ENCODE measurements around the gene APBB2.
"Not testable (repeated sequence)": the region's sequence is repeated elsewhere in the genome, so short reads cannot be mapped to it uniquely, and the experiment has no call there.

The APBB2 gene

DNA sequence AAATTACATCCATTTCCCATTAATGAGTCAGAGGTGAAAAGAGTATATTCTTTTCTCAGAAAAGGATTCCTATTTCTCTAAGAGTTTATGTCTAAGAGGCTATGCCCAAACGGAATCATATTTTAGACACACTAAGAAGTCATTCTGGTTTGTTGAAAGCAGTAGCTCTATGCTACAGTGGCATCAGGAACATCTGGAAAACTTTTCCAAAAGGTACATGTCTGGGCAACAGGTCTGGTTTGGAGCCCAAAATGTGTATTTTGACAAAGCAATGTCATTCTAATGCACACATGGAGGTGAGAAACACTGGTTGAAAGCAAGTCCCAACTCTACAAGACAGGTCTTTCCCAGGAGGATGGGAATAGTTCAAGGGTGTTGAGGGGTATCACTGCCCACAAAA, 56.1 kb downstream of the APBB2 start:
- DNase-seq (ENCODE audit: low read depth, low spot score): no peak

DNA sequence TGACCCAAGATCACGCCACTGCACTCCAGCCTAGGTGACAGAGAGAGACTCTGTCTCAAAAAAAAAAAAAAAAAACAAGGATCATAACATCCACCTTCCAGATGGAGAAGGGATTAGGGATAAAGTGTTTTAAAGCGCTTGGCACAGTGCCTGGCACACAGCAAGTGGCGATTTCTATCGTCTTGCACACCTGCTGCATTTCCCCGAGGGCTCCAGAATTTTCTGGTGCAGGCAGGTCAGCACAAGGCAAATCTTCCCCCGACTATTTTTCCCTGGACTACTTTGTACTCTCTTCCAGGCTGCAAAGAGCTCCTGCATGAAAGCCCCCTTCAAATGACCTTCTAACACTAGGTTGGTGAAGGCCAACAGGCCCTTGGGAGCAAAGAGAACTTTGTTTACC, 57.3 kb downstream of the APBB2 start:
- no peak for DNase-seq (ENCODE audit: low read depth, low spot score)

DNA sequence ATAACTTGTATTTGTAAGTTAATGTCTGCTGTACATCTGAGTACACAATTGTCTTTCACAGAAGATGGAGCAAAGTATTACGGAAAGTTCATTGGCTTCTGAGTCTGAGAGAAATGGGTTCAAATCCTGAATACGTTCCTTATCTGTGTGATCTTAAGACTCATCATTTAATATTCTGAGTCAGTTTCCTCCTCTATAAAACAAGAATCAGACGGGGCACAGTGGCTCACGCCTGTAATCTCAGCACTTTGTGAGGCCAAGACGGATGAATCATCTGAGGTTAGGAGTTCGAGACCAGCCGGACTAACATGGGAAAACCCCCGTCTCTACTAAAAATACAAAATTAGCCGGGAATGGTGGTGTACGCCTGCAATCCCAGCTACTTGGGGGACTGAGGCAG, 57.8 kb downstream of the APBB2 start:
- no peak for DNase-seq (ENCODE audit: low read depth, low spot score)

DNA sequence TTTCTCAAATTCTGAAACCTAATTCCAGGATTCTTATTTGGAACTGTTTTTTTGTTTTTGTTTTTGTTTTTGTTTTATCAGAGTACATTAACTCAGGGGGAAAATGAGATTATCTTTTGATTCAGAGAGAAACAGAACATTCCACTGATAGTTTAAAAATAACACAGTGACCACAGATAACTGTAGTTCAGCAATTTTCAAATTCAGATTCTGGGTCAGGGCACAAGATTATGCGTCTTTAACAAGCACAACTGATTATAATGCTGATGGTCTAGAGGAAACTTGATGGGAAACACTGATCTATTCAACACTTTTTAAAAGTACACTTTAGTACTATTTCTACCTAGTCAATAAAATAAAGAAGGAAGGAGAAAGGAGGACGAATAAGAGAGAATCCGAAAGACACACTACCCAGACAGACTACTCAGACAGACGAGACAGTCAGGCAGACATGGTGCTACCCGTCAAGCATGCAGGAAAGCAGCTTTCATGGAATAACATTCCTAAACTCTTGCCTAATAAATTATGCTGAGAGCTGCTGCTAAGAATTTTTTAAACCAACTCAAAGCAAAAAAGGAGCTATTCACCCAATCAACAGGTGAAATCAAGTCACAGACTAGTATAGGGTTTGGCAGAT, 59.0 kb downstream of the APBB2 start:
- peak; percentile 83 for DNase-seq (ENCODE audit: low read depth, low spot score)

DNA sequence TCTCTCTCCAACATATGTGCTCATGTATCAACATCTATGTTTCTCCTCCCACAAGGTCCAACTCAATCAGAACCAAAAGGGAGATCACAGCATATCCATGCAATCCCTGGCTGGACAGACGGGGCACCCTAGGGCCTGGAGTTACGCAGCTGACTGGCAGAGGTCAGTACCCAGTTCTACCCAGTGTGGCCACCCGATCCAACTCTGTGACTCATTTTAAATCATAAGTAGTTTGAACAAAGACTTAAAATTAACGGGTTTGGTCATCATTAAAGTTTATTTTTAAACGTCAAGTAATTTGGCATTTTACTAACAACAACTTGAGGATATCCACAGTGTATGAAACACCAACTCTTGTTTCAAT, 59.5 kb downstream of the APBB2 start:
- DNase-seq (ENCODE audit: low read depth, low spot score): peak; percentile 63

DNA sequence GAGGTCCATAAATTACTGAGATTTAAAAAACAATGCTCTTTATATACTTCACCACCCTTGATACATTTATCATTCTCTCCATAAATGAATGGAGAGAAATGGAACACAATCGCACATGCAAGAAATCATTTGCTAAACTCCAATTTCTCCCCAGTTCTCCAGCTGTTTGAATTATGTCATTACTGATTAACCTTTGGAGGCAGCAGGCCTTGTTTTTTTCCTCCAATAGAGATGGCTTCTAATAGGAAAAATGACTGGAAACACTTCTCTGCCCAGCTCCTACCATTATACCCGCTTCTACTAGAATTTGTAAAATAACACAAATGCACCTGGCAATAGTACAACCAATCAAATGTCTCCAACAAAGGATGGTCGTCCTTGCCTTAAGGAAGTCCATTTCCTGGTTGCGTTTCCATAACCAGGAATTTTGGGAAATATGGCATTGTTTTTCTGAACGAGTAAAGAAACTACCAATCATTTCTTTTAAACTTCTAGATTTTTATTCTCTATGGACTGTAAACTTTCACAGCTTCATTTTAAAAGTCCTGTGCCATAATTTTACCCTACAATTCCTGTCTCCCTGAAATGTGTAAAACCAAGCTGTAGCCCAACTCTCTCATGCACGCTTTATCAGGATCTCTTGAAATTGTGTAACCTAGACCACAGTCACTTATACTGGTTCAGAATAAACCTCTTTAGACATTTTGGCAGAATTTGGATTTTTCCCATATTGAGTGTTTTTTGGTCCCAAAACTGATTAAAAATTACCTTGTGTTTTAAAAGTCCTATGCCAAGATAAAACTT, 60.1 kb downstream of the APBB2 start:
- no peak for DNase-seq (ENCODE audit: low read depth, low spot score)

DNA sequence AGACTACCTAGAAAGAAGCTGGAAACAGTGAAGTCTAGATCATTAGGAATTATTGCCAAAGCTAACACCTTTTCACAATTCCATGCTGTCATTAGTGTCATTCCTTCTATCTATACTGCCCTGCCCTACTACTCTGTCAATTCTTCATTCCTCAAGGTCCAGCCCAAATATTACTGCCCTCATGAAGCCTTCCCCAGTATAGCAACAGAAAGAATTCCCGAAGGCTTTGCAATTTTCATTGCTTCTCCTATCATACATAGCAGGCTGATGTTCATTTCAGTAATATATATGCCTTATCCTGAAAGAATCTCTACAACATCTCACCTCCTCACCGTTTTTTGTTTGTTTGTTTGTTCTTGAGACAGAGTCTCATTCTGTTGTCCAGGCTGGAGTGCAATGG, 63.9 kb downstream of the APBB2 start:
- DNase-seq (ENCODE audit: low read depth, low spot score): no peak

DNA sequence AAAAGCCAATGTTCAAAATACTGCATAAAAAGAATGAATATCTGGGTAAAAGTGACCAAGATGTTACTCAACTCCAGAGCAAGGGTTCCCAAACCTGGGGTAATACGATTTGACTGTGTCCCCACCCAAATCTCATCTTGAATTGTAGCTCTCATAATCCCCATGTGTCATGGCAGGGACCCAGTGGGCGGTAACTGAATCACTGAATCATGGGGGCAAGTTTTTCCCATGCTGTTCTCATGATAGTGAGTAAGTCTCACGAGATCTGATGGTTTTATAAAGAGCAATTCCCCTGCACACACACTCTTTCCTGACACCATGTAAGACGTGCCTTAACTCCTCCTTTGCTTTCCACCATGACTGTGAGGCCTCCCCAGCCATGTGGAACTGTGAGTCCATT, 64.8 kb downstream of the APBB2 start:
- not testable (repeated sequence) for DNase-seq (ENCODE audit: low read depth, low spot score)

DNA sequence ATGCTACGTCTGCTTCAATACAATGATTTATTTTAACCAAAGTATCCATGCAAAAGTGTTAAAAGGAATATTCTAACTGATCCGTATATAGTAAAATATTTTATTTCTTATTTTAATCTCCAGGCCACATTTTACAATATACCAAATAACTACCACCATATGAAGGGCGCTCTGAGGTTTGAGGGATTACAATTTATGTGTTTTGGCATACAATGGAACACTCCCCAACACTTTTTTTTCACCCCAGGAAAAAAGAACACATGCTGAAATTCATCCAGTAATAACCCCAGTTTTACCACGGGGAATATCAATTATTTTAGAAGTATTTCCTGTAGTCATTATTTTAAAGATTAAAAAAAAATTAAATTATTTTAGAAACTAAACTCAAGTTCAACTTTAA, 65.4 kb downstream of the APBB2 start:
- no peak for DNase-seq (ENCODE audit: low read depth, low spot score)

DNA sequence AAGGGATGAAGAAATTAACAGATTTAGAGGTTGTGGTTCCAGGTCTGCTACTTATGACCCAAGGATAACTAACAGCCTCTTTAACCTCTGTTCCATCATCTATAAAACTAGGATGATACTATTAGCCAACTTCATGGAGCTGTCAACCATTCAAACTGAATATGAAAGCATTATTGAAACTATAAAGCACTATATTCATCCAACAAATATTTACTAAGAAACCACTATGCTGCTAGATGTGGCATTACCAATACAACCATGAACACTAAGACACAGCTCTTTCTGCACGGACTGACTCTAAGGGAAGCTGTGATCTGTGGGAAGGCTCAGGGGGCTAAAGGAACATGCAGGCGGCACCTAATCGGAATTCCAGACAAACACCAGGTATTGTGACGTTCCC, 66.0 kb downstream of the APBB2 start:
- DNase-seq (ENCODE audit: low read depth, low spot score): no peak

DNA sequence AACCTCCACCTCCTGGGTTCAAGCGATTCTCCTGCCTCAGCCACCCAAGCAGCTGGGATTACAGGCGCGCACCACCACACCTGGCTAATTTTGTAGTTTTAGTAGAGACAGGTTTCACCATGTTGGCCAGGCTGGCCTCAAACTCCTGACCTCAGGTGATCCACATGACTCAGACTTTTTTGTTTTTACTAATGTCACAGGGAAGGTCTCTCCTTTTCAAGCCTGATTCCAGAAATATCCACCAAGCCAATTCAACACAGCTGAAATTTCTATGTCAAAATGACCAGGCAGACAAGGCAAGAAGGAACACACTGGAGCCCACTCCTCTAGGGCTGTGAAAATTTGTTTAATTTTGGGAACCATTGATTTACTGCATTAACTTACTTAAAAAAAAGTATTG, 66.8 kb downstream of the APBB2 start:
- not testable (repeated sequence) for DNase-seq (ENCODE audit: low read depth, low spot score)

DNA sequence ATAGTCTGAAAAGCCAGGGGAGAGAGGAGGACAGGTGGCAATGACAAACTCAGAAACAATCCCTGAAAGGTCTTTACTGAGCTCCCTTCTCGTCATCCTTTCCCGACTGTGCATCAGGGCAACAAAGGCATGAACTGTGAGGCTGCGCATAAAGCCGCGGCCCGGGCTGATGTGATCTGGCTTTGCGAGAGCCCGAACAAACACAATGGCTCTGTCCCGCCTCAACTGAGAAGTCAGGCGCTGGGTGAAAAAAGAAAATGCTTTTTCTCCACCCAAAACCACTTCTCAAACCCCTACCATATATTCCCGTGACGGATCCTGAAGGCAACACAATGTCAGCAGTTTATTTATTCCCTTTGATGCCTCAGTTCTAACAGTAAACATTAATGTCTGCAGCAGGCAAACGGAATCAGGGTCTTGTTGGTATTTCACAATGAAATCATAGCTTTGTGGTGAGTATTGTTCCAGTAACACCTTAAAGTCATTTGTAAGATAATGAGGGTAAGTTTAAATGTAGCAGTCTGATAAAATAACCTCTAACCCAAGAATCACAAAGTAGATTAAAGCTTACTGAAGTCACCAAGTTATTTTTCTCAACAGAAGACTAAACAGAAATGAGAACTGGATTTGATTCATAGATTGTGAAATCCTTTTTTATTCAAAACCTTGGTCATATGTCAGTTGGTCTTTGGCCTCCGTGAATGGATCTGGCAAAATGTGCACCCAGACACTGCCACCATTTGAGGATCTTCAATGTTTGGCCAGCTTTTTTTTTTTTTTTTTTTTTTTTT, 67.4 kb downstream of the APBB2 start:
- peak; percentile 79 for DNase-seq (ENCODE audit: low read depth, low spot score)

DNA sequence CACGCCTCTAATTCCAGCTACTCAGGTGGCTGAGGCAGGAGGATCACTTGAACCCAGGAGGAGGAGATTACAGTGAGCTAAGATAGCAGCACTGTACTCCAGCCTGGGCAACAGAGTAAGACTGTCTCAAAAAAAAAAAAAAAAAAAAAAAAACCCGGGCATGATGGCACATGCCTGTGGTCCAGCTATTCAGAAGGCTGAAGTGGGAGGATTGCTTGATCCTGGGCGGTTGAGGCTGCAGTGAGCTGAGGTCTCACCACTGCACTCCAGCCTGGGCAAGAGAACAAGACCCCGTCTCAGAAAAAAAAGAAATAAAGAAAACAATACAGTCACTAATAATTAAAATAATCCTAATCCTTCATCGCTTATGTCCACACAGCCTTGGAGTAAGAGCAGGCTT, 68.1 kb downstream of the APBB2 start:
- peak; percentile 43 for DNase-seq (ENCODE audit: low read depth, low spot score)

DNA sequence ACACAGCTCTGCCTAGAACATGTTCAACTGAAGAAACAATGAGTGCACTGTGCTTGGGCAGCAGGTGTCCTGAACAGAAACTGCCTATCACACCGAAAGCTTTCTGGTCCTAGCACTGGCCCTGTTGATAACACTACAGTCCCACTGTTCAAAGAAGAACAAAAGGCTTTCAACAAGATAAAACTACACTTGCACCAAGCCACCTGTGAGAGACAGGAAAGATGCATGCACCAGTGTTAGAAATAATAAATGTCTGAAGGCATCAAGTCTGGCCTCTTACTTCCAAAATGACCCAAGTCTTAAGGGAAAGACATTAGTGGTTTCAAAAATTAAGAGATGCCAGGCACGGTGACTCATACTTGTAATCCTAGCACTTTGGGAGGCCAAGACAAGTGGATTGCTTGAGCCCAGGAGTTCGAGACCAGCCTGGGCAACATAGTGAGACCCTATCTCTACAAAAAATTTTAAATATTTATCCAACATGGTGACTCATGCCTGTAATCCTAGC, 68.7 kb downstream of the APBB2 start:
- no peak for DNase-seq (ENCODE audit: low read depth, low spot score)

DNA sequence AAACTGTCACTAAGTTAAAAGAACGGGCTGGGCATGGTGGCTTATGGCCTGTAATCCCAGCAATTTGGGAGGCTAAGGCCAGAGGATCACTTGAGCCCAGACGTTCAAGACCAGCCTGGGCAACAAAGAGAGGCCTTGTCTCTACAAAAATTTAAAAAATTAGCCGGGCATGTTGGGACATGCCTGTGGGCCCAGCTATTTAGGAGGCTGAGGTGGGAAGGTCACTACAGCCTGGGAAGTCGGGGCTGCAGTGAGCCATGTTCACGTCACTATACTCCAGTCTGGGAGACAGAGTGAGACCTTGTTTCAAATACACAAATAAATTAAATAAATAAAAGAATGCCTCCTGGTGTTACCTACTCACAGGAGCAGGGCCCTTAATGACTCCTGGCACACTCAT, 69.5 kb downstream of the APBB2 start:
- peak; percentile 48 for DNase-seq (ENCODE audit: low read depth, low spot score)

DNA sequence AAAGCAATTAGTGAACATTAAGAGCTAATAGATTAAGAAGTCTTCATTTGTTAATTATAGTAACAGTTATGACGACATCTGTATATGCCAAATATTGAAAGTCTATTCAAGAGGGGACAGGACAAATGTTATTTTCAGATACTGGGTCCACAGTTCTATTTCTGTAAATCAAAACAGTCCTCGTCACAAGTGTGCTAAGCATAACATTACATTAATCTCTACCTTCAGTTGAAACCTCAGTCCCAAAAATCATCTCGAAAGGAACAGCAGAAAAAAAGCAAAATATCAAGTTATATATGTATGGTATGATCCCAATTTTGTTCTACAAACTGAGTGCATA, 70.3 kb downstream of the APBB2 start:
- DNase-seq (ENCODE audit: low read depth, low spot score): no peak

DNA sequence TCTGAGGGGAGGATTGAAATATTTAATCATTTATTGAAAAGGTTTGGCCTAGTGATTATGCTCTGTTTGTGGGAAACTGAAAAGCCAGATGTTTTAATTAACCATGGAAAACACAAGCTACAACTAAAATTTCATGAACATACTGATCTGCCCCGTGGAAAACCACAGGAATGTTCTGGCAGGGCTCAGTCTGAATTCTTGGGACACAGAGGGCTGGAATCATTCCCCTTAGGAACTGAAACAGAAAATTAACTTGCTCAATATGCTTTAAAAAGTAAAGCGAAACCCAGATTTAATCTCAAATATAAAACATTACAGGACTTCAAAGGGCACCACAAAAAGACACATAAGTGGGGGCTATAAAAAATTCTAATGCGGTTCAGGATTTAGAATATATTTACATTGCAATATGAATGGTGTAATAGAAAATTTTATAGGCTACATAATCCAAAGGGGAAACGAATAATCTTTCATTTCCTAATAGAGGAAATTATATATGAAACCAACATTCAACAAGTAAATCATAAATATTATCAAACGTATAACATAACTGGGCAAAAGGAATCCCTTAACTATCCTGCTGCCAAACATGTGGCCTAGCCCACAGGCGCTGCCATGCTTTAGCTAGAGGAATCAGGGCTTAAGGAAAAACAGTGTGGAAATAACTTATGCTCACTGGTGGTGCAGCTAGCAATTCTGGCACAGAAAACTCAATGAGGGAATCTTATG, 70.9 kb downstream of the APBB2 start:
- DNase-seq (ENCODE audit: low read depth, low spot score): peak; percentile 96

DNA sequence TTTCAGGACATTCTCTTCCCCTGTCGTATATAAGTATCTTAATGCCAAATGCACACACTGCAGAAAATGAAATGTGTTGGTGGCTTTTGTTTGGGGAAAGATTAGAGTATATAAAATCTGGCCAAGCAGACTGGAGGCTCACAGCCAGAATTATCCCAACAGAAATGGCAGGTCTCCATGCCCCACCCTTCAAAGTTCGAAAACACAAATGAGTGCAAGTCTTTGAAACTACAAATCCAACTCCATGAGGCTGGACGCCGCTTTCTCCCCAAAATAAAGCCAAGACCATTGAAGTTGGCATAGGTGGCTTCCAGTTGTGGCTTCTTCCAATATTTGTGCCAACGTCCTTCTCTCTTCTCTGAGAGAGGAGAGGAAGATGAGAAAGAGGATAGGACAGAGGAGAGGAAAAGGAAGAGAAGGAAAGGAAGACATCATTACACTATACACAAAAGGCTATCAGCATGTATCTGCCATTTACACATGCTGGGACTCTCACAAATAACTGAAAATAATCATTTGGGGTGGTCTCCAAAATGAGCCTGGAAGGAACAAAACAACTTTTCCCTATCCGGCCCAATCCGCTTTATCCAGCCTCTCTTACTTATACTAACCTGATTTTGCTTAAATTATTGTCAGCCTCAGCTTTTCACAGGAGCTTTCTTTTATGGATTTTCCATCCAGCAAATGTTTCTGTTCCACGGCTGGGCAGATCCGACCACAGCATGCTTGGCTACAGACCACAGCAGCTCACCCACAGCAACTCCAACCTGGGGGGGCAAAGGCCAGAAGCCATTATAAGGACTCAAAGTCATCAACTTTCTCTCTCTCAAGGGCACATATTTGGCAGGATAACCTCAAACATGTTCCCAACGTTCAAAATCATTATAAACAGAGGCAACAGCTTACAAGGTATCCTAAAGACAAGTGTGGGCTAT, 71.7 kb downstream of the APBB2 start:
- DNase-seq (ENCODE audit: low read depth, low spot score): peak; percentile 91

DNA sequence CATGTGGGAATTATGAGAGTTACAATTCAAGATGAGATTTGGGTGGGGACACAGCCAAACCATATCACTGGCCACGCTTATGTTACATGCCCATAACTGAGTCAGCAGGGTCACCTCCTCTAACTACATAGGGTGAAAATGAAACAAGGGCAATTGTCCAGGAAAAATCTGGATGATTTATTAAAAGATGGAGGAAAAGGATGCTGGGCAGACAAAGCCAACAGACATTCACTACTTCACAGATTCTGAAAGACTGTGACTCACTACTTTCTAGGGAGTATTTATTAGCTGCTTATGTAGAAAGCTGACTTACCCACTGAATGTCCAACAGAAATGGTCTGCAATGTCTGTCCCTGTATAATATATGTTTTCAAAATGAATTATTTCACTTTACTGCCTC, 72.4 kb downstream of the APBB2 start:
- peak; percentile 52 for DNase-seq (ENCODE audit: low read depth, low spot score)

DNA sequence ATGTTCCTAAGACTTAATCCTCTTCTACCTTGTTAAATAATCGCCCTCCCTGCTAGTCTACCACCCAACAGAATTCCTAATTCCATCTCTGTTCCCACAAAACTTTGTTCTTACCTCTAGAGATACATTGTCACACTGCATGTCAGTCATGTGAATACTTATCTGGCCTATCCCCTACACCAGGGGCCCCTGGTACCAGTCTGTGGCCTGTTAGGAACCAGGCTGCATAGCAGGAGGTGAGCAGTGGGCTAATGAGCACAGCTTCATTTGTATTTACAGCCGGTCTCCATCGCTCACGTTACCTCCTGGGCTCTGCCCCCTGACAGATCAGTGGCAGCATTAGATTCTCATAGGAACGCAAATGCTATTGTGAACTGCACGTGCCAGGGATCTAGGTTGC, 73.9 kb downstream of the APBB2 start:
- no peak for DNase-seq (ENCODE audit: low read depth, low spot score)

DNA sequence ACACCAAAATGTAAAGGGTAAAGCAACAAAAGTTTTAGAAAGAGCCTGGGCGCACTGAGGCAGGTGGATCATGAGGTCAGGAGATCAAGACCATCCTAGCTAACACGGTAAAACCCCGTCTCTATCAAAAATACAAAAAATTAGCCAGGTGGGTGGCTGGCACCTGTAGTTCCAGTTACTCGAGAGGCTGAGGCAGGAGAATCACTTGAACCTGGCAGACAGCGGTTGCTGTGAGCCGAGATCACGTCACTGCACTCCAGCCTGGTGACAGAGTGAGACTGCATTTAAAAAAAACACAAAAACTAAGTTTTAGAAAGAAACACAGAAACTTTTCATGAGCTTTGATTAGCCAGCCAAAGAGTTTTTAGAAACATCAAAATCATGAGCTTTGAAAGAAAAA, 76.5 kb downstream of the APBB2 start:
- DNase-seq (ENCODE audit: low read depth, low spot score): no peak
